Islet of Langerhans (tissue), 1 donor: Measurements from ENCODE around the gene HMGCS1.
"Not testable (repeated sequence)": the region's sequence is repeated elsewhere in the genome, so short reads cannot be mapped to it uniquely, and the experiment has no call there.

Experiments
- FAIRE-seq: peaks from one replicate; lab custom pipeline; 2011; peaks lifted over from hg19 to GRCh38; lab: Jason Lieb, UNC

Gene HMGCS1

DNA sequence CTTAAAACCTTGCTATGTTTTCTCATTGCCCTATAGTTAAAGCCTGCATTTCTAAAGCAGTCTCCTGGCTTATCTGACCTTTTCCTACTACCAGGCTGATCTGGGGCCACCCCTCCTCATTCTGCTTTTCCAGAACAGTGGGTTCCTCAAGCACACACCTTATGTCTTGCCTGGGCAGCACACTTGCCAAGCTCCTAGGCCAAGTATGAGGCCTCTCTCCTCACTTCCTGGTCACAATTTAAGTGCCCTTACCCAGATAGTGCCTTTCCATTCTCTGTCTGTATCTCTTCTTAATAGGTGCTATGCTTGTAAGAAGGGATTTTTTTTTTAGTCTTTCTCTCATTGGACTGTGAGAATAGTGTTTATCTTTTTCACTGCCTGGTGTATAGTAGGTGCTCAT, 39.7 kb downstream of the HMGCS1 start:
- no peak for FAIRE-seq

DNA sequence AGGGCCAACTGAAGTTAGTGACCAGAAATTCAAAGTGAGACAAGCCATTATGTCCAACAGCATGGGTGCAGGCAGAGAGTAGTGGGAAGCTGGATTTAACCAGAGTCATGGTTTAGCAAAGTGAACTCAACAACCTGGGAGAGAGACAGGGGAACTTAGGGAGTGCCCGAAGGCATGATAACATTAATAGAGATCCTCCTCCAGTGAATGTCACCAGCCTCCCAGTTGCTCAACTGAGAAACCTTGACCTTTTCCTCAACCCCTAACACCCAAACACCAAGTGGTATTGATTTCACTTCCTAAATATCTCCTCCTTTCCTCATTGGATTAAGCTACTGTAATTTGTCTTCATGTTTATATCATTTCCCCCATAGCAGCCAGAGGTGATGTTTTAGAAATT, 42.6 kb downstream of the HMGCS1 start:
- no peak for FAIRE-seq

DNA sequence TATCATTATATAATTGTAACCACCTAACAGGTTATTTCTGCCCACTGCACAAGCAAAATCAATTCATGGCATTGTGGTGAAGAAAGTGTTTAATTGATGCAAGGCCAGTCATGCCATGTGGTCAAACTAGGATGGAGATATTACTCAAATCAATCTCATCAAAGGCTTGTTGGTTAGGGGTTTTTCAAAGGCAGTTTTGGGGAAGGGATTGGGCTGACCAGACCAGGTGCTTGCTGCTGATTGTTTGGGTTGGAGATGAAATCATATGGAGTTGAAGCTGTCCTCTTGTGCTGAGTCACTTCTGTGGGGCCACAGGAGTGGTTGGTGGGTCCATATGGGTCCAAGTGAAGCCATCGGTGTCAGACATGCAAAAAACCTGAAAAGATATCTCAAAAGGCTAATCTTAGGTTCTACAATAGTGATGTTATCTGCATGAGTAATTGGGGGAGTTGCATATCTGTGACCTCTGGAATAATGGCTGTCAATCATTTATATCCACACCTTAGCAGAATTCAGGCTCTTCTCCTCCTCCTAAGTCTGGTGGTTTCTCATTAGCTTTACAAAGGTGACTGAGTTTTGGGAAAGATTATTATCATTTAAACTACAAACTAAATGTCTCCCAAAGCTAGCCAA, 44.9 kb downstream of the HMGCS1 start:
- no peak for FAIRE-seq

DNA sequence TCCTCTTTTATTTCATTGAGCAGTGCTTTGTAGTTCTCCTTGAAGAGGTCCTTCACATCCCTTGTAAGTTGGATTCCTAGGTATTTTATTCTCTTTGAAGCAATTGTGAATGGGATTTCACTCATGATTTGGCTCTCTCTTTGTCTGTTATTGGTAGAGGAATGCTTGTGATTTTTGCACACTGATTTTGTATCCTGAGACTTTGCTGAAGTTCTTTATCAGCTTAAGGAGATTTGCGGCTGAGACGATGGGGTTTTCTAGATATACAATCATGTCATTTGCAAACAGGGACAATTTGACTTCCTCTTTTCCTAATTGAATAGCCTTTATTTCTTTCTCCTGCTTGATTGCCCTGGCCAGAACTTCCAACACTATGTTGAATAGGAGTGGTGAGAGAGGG, 50.9 kb downstream of the HMGCS1 start:
- not testable (repeated sequence) for FAIRE-seq

DNA sequence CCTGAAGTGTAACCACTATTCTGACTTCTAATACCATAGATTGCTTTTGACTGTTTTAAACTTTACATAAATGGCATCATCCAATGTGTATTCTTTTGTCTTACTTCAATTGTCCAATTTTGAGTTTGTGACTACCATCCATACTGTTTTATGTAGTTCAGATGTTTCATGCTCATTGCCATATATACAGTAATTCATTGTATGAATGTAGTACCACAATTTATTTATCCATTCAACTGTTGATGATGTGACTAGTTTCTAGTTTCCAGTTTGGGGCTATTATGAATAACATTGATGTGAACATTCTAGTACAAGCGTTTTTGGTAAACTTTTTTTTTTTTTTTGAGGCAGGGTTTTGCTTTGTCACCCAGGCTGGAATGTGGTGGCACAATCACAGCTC, 55.1 kb downstream of the HMGCS1 start:
- FAIRE-seq, result no peak

DNA sequence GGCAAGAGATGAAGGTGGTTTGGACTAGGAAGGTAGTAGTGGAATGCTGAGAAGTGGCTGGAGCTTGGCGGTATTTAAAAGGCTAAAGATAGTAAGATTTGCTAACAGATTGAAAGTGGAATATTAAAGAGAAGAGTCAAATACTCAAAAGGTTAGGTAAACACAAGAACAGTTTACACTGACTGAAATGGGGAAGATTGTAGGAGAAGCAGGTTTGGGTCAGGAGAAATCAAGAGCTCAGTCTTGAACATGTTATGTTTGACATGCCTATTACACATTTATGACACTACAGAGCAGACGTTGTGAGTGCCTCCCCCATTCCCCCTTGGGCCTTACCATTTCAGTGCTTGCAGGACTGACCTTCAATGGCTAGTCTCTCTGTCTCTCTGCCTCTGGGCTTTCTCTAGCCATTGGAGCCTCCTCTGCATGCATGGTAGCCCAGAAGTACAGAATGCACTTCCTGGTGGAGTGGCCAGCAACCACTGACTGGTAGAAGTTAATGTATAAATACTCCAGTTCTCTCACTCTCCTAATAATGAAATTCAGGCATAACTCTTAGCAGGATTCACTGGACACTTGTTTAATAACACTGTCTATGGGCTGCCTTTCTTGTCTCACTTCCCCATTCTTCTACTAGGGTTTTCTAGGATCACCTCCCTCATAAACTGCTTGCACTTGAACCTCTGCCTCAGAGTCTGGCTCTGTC, 56.8 kb downstream of the HMGCS1 start:
- no peak for FAIRE-seq

DNA sequence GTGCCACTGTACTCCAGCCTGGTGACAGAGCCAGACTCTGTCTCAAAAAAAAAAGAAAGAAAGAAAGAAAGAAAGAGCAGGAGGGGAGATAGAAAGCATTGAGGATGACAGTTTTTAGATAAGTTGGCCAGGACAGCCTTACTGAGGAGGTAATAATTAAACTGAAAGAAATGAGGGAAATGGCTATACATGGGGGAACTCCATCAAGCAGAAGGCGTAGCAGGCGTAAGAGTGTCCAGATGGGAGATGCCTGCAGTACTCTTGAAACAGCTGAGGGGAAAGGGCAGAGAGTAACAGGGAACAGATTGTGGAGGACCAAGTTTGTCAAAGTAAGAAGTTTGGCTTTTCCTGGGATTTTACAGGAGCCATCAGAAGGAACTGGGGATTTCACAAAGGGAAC, 57.5 kb downstream of the HMGCS1 start:
- no peak for FAIRE-seq

DNA sequence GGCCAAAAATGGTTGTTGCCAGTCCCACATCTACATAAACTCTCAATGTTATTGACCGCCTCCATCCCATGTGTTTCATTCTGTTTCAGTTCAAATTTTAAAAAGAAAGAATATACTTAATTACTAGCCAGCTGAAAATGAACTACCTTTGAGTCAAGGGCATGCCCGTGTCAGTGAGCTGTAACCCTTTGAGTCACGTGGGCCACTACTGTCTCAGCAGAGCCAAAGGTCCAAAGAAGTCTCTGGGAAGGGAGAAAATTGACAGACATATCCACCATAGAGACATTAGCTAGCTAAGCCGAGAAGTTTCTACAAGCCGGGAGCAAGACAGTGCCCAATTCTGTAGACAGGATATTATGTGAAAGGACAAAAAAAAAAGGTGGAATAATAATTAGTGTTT, 61.5 kb downstream of the HMGCS1 start:
- FAIRE-seq, result no peak

DNA sequence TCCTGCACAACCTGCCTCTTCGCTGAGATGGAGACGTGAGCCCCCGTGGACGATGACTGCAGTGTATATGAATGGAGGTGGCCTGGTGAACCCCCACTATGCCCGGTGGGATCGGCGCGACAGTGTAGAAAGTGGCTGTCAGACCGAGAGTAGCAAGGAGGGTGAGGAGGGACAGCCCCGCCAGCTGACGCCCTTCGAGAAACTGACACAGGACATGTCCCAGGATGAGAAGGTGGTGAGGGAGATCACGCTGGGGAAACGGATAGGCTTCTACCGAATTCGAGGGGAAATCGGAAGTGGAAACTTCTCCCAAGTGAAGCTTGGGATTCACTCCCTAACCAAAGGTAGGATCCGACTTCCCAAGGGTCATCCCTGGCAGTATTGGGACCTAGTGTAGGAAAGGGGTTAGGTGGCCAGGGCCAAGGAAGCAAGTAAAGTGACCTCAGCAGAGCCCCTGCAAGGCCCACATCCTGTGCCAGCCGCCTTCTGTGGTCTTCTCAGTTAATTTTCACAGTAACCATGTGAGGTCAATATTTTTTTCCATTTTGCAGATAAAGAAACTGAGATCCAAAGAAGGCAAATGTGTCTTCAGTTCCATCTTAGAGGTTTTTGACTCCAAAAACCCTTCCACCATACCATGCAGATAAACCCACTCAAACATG, 67.4 kb downstream of the HMGCS1 start:
- no peak for FAIRE-seq

DNA sequence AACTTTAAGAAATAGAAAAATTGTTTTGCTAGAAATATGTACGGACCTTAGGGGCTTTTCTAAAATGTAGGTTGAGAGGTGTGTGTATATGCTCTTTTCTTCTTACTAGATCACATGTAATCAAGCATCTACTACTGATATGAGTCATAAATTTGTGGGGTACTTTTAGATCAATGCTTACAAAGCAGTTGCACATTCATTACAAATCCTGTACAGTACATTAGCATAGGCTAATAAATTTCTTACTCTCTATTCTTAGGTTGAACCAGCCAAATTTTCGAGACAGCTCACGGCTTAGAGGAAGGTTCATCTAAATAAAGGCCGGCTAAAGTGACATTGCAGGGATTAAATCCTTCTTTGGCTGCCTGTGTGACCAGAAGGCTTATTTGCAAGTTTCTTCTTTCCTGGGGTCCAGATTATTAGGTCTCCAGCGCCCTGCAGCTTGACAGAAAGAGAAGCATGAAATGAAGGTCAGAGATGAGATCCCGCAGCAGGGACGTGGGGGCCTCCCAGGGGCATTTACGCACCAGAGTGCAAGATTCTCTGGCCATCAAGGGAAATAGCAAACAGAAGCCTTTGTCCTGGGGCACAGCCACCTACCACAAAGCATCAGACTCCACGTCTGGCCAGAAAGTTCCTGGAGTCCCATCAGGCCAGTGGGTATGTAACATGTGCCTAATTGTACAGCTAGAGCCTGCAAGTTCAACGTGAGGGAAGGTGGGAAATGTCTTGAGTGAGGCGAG, 68.2 kb downstream of the HMGCS1 start:
- no peak for FAIRE-seq

DNA sequence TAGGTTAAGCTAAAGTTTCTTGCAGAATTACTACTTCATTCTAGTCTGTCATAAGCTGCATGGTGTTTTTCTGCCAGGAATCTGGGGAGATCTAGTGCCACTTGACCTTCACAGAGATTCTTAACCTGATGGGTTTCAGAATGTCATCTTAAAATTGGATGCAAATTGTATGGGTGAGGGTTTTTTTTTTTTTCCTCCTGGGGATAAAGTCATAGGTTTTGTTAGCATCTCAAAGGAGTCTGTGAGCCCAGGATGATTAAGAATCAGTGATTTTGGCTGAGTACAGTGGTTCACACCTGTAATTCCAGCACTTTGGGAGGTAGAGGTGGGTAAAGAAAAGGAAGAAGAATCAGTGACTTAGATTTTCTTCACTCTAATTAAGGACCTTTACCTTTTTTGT, 69.9 kb downstream of the HMGCS1 start:
- no peak for FAIRE-seq

DNA sequence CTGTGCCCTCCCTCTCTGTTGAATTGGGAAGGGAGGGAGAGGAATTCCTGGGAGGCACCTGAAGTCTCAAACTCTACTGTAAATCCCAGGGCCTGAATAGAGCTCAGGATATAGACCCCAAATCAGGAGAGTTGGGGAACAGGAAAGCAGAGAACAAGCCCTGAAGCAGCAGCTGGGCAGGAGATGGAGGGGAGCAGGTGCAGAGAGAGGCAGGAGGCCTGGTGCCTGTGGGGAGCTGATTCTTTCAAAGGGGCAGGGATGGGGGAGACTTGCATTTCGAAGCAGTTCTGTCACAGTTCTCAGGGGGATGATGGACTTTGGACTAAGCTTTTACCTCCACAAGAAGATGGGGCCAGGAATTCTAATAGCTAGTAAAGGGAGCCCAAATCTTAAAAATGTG, 71.0 kb downstream of the HMGCS1 start:
- no peak for FAIRE-seq
